HepG2 (cell line): ENCODE measurements around the gene PIM3. TPM values are rescaled to one million over a fixed set of nuclear protein-coding genes. Genes with fewer than 3 reads are reported as not detected.

Experiments used
- ATAC-seq: fragments of 200-7000 bp; cut with Tn5 transposase; 3 replicates; pipeline ENCODE4 v1.9.1; 2020; ENCODE audit warnings: mild to moderate bottlenecking, moderate library complexity
- BruUV-seq: library from RNA; stranded (reverse); fragments of 400-500 nt; replicated peaks from 2 replicates; lab custom pipeline; 2021; lab: Mats Ljungman, UMichigan
- CTCF ChIA-PET: fragments of 300-600 bp; formaldehyde crosslinking; extraction: SDS; loops from one replicate; lab custom pipeline; 2021; ENCODE audit warnings: low total read pairs, inconsistent platforms, low intra/inter-chr PET ratio; lab: Yijun Ruan, JAX
- POLR2A ChIA-PET: fragments of 350-600 bp; sonication (Branson Sonifier 250); formaldehyde crosslinking; loops from one replicate; lab custom pipeline; 2020; ENCODE audit warnings: antibody characterized with exemption, inconsistent platforms; lab: Yijun Ruan, JAX
- DNase-seq: peaks from one replicate; pipeline ENCODE4 v3.0.0-alpha.2; 2015; ENCODE audit warnings: low spot score
- FAIRE-seq: peaks from 3 replicates; lab custom pipeline; 2011; peaks lifted over from hg19 to GRCh38; lab: Jason Lieb, UNC
- H2AFZ ChIP-seq: one replicate; pipeline ENCODE4 v1.6.1; 2011; ENCODE audit warnings: low read length, inconsistent platforms
- H3K27ac ChIP-seq: fragments of 300-600 bp; 3 replicates; pipeline ENCODE4 v1.8.0; 2011; ENCODE audit warnings: mixed run types, mild to moderate bottlenecking, mixed read lengths, low read length, inconsistent platforms; ENCODE audit not compliant: insufficient read depth; ENCODE audit errors: extremely low read length
- H3K27me3 ChIP-seq, 2 experiments: fragments of 200-600 bp in 1 of 2; 2 replicates in 1 of 2; 3 replicates in 1 of 2; pipeline versions ENCODE4 v1.6.0 to v1.8.0; 2011; ENCODE audit warnings: low read length in 2 of 2, mild to moderate bottlenecking in 2 of 2, moderate library complexity in 2 of 2, inconsistent platforms in 1 of 2; ENCODE audit not compliant: insufficient read depth in 2 of 2, control insufficient read depth in 1 of 2
- H3K36me3 ChIP-seq, 2 experiments: fragments of 200-600 bp in 1 of 2; replicated peaks in 1 of 2; 2 replicates in 1 of 2; 3 replicates in 1 of 2; pipeline versions ENCODE4 v1.5.1 to v1.8.0; 2011; ENCODE audit warnings: low read length in 2 of 2, inconsistent platforms in 1 of 2; ENCODE audit not compliant: insufficient read depth in 2 of 2, control insufficient read depth in 1 of 2
- H3K4me1 ChIP-seq: 2 replicates; pipeline ENCODE4 v1.5.1; 2012; ENCODE audit warnings: low read length, inconsistent platforms; ENCODE audit not compliant: insufficient read depth
- H3K4me2 ChIP-seq: 2 replicates; pipeline ENCODE4 v1.6.0; 2011; ENCODE audit warnings: low read depth, low read length, inconsistent platforms
- H3K4me3 ChIP-seq, 3 experiments: fragments of 200-600 bp in 1 of 3; sonication (generic), shearing (Covaris generic) in 1 of 3; replicated peaks in 1 of 3; 2 replicates each; pipeline ENCODE4 v1.5.1; 2011 to 2016; ENCODE audit warnings: low read length in 3 of 3, inconsistent platforms in 2 of 3, low read depth in 2 of 3, mild to moderate bottlenecking in 2 of 3, control low read depth in 1 of 3, mixed read lengths in 1 of 3; ENCODE audit not compliant: insufficient read depth in 1 of 3
- H3K79me2 ChIP-seq: one replicate; pipeline ENCODE4 v1.6.1; 2011; ENCODE audit warnings: low read length, inconsistent platforms; ENCODE audit not compliant: insufficient read depth
- H3K9ac ChIP-seq: 2 replicates; pipeline ENCODE4 v1.6.0; 2011; ENCODE audit warnings: mild to moderate bottlenecking, low read depth, low read length, inconsistent platforms; ENCODE audit not compliant: insufficient read depth
- H3K9me3 ChIP-seq: 2 replicates; pipeline ENCODE4 v1.5.1; 2012; ENCODE audit warnings: mild to moderate bottlenecking, low read length
- H4K20me1 ChIP-seq: 2 replicates; pipeline ENCODE4 v1.6.0; 2011; ENCODE audit warnings: inconsistent platforms, mild to moderate bottlenecking, low read length, moderate library complexity; ENCODE audit not compliant: insufficient read depth
- DR1 ChIP-seq: sonication (generic); formaldehyde crosslinking; IDR thresholded peaks from 2 replicates; pipeline ENCODE4 v1.8.0; 2021; ENCODE audit warnings: mild to moderate bottlenecking, missing genetic modification reagents, inconsistent platforms
- FOSL2 ChIP-seq: sonication (generic); formaldehyde crosslinking; IDR thresholded peaks from 2 replicates; pipeline ENCODE4 v1.4.0; 2020; ENCODE audit warnings: missing genetic modification reagents
- FOXO1 ChIP-seq: sonication (generic); formaldehyde crosslinking; IDR thresholded peaks from 2 replicates; pipeline ENCODE4 v1.4.0; 2020; ENCODE audit warnings: missing genetic modification reagents
- HNRNPK ChIP-seq: fragments of 200-400 bp; formaldehyde crosslinking; IDR thresholded peaks from 2 replicates; pipeline ENCODE4 v1.6.1; 2018; ENCODE audit warnings: low read length, low read depth, moderate library complexity, mild to moderate bottlenecking; ENCODE audit not compliant: poor library complexity, severe bottlenecking
- HOXA5 ChIP-seq: sonication (generic); formaldehyde crosslinking; IDR thresholded peaks from 2 replicates; pipeline ENCODE4 v1.4.0; 2020; ENCODE audit warnings: missing genetic modification reagents
- IRF2 ChIP-seq: IDR thresholded peaks from 2 replicates; pipeline ENCODE4 v1.6.1; 2018; ENCODE audit warnings: missing genetic modification reagents, missing compliant biosample characterization
- MEIS2 ChIP-seq: sonication (generic); formaldehyde crosslinking; IDR thresholded peaks from 2 replicates; pipeline ENCODE4 v1.9.0; 2021; ENCODE audit warnings: mild to moderate bottlenecking, missing genetic modification reagents
- NRL ChIP-seq: sonication (generic); formaldehyde crosslinking; IDR thresholded peaks from 2 replicates; pipeline ENCODE4 v1.5.0; 2020; ENCODE audit warnings: missing genetic modification reagents, mild to moderate bottlenecking, moderate library complexity, borderline replicate concordance
- RFXANK ChIP-seq: IDR thresholded peaks from 2 replicates; pipeline ENCODE4 v1.6.1; 2016
- SIN3A ChIP-seq: IDR thresholded peaks from 2 replicates; pipeline ENCODE4 v1.6.1; 2011; ENCODE audit warnings: low read depth, mild to moderate bottlenecking, control low read depth, low read length, borderline replicate concordance
- SKIL ChIP-seq: sonication (generic); formaldehyde crosslinking; IDR thresholded peaks from 2 replicates; pipeline ENCODE4 v1.8.0; 2022; ENCODE audit warnings: missing genetic modification reagents, mild to moderate bottlenecking, moderate library complexity, borderline replicate concordance
- TEAD2 ChIP-seq: sonication (generic); formaldehyde crosslinking; IDR thresholded peaks from 2 replicates; pipeline ENCODE4 v1.9.0; 2021; ENCODE audit warnings: missing genetic modification reagents
- ZBTB8A ChIP-seq: sonication (generic); formaldehyde crosslinking; IDR thresholded peaks from 2 replicates; pipeline ENCODE4 v1.4.0; 2020; ENCODE audit warnings: mild to moderate bottlenecking, low read depth, missing genetic modification reagents, borderline replicate concordance
- ZNF20 ChIP-seq: sonication (generic); formaldehyde crosslinking; IDR thresholded peaks from 2 replicates; pipeline ENCODE4 v1.4.0; 2020; ENCODE audit warnings: mild to moderate bottlenecking, moderate library complexity, missing genetic modification reagents
- ZNF383 ChIP-seq: sonication (generic); formaldehyde crosslinking; IDR thresholded peaks from 2 replicates; pipeline ENCODE4 v1.4.0; 2020; ENCODE audit warnings: missing genetic modification reagents, mild to moderate bottlenecking, borderline replicate concordance
- ZNF510 ChIP-seq: sonication (generic); formaldehyde crosslinking; IDR thresholded peaks from 2 replicates; pipeline ENCODE4 v1.4.0; 2020; ENCODE audit warnings: low read depth, mild to moderate bottlenecking, missing genetic modification reagents
- ZNF513 ChIP-seq: sonication (generic); formaldehyde crosslinking; conservative IDR thresholded peaks from 2 replicates; pipeline ENCODE4 v1.5.0; 2020; ENCODE audit warnings: missing genetic modification reagents
- ZNF546 ChIP-seq: sonication (generic); formaldehyde crosslinking; conservative IDR thresholded peaks from 2 replicates; pipeline ENCODE4 v1.8.1; 2023; ENCODE audit warnings: mild to moderate bottlenecking, missing genetic modification reagents
- ZNF569 ChIP-seq: sonication (generic); formaldehyde crosslinking; IDR thresholded peaks from 2 replicates; pipeline ENCODE4 v1.5.0; 2020; ENCODE audit warnings: mild to moderate bottlenecking, missing genetic modification reagents, moderate library complexity, borderline replicate concordance
- ZNF629 ChIP-seq: sonication (generic); formaldehyde crosslinking; conservative IDR thresholded peaks from 2 replicates; pipeline ENCODE4 v1.5.0; 2020; ENCODE audit warnings: missing genetic modification reagents
- ZNF720 ChIP-seq: sonication (generic); formaldehyde crosslinking; IDR thresholded peaks from 2 replicates; pipeline ENCODE4 v1.4.0; 2020; ENCODE audit warnings: missing genetic modification reagents
- ZNF816 ChIP-seq: sonication (generic); formaldehyde crosslinking; IDR thresholded peaks from 2 replicates; pipeline ENCODE4 v1.8.0; 2022; ENCODE audit warnings: missing genetic modification reagents, mild to moderate bottlenecking, borderline replicate concordance
- WGBS: methylation state at CpG from one replicate; pipeline ENCODE4 v1.1.6; 2017; ENCODE audit warnings: low lambda C conversion rate; 5-methylcytosine and 5-hydroxymethylcytosine counted together
- in situ Hi-C: cut with HindIII; loops from 2 replicates; pipeline ENCODE4 v1.10.0; 2017; ENCODE audit warnings: low pct_unique_long_range_greater_than_20kb; ENCODE audit not compliant: extremely low pct_ligation_motif_present
- intact Hi-C: fragments of 100-400 bp; cut with micrococcal nuclease; formaldehyde crosslinking; loops from one replicate; pipeline ENCODE4 v1.10.0; 2022; ENCODE audit not compliant: unreplicated experiment
- polyA plus RNA-seq, 8 experiments: library from polyadenylated mRNA; depleted of rRNA in 3 of 8; stranded (reverse) in 7 of 8; unstranded in 1 of 8; fragments of >200 nt; fragmentation: Illumina TruSeq in 4 of 8; extraction: Trizol in 4 of 8; gene quantifications; 2 replicates each; pipeline versions ENCODE4 v1.2.1 to v1.2.3, GENCODE V29; 2011 to 2016; ENCODE audit warnings: low read depth in 4 of 8, missing spikeins in 1 of 8, mixed read lengths in 1 of 8; ENCODE audit not compliant: insufficient read depth in 1 of 8
- total RNA-seq, 5 experiments: library from RNA; depleted of rRNA; stranded (reverse); fragments of >200 nt; fragmentation: Illumina TruSeq; extraction: Trizol; gene quantifications; 2 replicates each; pipeline ENCODE4 v1.2.3, GENCODE V29; 2016; ENCODE audit warnings: low read depth in 1 of 5

PIM3 gene
- total and polyA plus RNA-seq, 2 of the 13 experiments (the other 11 are each of a cell fraction or from before 2014, with no cell fraction given): 21.6 to 31.2 TPM

- H3K9me3 ChIP-seq: no peaks in the 10 kb centered on the region
- POLR2A ChIA-PET: interaction anchor here (1.0 to 18.6 kb wide), 4 partner anchors 7 to 16 kb away, joined by 4 to 722 read pairs (median 152); partner anchors contain the start of gene PIM3
- intact Hi-C loops (no loop called here), in situ Hi-C loops (no loop called here)
- ATAC-seq: 0 out of 3 replicates have a peak, but pooled peaks have one; percentile 1
- H3K4me3 ChIP-seq: peak overlapping the region; percentile 54 to 77 (median 60); a peak in 5 of 6 replicates
- 17% methylated on average over 3 of the region's 18 CpGs for WGBS
- BruUV-seq: no TSS peak
- H3K27ac ChIP-seq: peak overlapping the region; percentile 68
- H3K9ac ChIP-seq: peak overlapping the region; percentile 78
- CTCF ChIA-PET: no interaction called here
- H2AFZ ChIP-seq: no peak overlapping the region
- peaks cover 95% of the 10 kb centered on the region for H3K4me1 ChIP-seq
- no peak for FAIRE-seq
- DNase-seq: no peak
- H3K36me3 ChIP-seq: no peaks in the 10 kb centered on the region
- H3K4me2 ChIP-seq: peak overlapping the region; percentile 81
- H4K20me1 ChIP-seq: no peaks in the 10 kb centered on the region
- H3K79me2 ChIP-seq: no peaks in the 10 kb centered on the region
- H3K27me3 ChIP-seq: no peaks in the 10 kb centered on the region
- TF ChIP-seq SIN3A (no peak), FOSL2 (CRISPR knock-in tag) (peak; percentile 16; the same call in 1 of the 2 replicates), MEIS2 (CRISPR knock-in tag) (0 out of 2 replicates have a peak, but pooled peaks have one; percentile 41), DR1 (CRISPR knock-in tag) (no peak), ZNF720 (no peak), TEAD2 (no peak), ZBTB8A (no peak), ZNF513 (CRISPR knock-in tag) (no peak), HNRNPK (peak; percentile 52), IRF2 (CRISPR knock-in tag) (0 out of 2 replicates have a peak, but pooled peaks have one; percentile 9), SKIL (CRISPR knock-in tag) (no peak), ZNF383 (CRISPR knock-in tag) (no peak), ZNF816 (CRISPR knock-in tag) (no peak), ZNF629 (no peak), ZNF510 (CRISPR knock-in tag) (no peak), RFXANK (CRISPR knock-in tag) (no peak), ZNF569 (CRISPR knock-in tag) (no peak), ZNF20 (CRISPR knock-in tag) (no peak), HOXA5 (CRISPR knock-in tag) (no peak), NRL (CRISPR knock-in tag) (no peak), ZNF546 (CRISPR knock-in tag) (no peak), FOXO1 (0 out of 2 replicates have a peak, but pooled peaks have one; percentile 15)
These were observed 10.1 kb upstream of the PIM3 start for GRCh38 chr22:49950396-49950994.
